NK-92 (cell line): ENCODE measurements around the gene KCP.

Experiments
- DNase-seq: peaks from one replicate; lab custom pipeline; 2025; ENCODE audit not compliant: unreplicated experiment; lab: John Stamatoyannopoulos, UW

The KCP gene

DNA sequence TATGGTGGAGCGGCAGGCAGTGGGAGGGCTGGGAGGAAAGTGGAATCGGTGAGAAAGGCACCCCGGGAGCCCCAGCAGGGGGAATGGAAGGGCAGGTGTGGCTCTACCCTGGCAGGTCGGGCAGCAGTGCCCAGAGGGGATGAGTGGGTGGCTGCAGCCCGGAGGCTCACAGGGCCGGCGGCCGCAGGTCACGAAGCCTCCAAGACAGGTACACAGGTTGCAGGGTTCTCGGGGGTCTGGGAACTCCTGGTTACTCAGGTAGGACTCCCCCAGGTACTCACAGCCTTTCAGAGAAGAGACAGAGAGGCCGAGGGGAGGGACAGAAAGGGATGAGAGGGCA, 21.8 kb downstream of the KCP start:
- DNase-seq: no peak

DNA sequence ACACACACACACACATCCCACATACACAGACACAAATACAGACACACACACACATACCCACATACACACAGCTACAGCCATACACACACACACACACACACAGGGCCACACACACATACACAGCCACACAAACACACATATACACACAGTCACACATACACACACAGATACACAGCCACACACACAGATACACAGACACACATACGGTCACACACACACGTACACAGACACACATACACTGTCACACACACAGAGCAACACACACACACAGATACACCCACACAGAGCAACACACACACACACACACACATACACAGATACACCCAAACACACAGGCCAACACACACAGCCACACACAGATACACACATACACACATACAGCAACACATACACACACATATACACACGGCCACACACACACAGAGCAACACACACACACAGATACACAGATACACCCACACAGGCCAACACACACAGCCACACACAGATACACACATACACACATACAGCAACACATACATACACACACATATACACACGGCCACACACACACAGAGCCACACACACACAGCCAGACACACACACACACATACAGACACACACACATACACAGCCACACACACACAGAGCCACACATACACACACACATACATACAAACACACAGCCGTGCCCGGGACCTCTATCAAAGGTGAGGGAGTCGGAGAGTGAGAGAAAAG, 22.3 kb downstream of the KCP start:
- no peak for DNase-seq

DNA sequence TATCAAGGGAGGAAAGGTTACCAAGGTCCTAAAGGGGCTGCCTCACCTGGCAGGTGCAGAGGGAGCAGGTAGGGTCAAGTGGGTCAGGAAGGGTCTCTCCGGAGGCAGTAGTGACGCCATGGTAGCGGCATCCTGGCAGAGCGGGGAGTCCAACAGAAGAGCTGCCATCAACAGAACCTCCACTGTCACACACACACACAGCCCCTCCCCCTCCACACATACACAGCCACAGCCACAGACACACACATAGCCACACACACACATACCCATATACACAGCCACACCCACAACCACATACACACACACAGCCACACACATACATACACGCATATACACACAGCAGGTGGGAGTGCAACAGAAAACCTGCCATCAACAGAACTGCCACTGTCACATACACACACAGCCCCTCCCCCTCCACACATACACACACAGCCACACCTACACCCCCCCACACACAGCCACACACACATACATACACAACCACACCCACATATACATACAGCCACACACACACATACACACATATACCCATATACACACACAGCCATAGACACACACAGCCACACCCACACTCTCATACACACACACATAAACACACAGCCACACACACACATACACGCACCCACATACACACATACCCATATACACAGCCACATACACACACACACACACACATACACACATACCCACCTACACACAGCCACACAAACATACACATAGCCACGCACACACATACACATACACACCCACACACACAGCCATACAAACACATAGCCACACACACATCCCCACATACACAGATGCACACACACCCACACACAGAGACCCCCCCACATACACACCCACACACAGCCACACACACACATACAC, 23.1 kb downstream of the KCP start:
- DNase-seq: no peak

DNA sequence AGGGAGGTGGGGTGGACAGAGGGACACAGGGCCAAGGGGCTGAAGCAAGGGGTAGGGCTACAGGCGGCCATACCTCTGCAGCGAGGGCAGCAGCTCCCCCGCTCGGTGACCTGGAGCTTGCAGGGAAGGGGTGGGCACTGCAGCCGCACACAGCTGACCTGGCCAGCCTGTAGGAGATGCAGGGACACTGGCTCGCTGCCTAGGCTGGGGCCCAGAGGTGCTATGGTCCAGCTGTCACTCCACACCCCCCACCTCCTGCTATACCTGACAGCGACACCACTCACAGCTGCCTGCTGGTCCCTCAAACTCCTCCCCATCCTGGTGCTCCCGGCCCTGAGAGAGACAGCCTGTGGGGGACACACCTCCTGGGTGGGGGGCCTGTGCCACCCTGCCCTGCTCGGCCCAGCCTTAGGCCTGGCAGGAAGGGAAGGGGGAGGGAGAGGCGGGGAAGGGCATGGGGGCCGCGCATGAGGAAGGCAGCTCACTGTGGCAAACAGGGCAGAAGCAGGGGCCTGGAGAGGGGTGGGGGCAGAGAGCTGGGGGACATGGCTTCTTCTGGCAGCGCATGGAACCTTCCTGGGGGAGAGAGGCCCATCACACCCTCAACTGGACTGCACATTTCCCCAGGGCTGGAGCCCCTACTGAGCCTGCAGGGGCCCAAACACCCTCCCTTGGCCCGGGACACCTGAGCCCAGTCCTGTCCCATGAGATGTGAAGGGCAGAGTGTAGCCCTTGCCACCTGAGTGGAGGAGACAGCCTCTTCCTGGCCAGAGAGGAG, 23.9 kb downstream of the KCP start:
- DNase-seq: no peak

DNA sequence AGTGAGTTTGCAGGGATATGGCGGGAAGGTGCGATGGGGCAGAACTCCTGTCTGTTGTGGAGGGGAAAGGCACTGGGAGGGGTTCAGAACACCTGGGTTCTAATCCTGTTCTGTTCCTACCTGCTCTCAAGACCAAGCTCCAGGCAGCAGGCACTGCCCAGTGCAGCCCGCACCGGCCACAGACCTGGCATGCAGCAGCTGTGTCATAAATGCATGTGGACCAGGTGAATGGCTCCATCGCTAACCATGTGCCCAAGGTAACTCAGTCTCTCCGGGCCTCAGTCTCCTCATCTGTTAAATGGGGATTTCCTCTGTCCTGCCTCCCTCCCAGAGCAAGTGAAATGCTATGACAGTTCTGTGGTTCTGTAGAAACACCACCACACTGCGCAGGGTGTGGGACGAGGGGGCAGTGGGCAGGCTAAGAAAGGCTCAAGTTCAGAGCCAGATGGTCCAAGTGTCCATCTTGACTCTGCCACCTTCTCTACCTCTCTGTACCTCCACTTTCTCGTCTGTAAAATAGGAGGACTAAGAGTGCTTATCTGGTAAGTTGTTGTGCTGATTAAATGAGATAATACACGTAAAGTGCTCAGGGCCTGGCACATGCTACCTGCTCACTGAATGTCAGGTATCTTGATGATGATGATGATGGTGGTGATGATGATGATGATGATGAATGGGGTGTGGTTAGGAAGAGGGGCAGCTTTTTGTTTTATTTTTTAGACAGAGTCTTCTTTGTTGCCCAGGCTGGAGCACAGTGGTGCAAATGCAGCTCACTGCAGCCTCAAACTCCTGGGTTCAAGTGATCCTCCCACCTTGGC, 24.9 kb downstream of the KCP start:
- no peak for DNase-seq

DNA sequence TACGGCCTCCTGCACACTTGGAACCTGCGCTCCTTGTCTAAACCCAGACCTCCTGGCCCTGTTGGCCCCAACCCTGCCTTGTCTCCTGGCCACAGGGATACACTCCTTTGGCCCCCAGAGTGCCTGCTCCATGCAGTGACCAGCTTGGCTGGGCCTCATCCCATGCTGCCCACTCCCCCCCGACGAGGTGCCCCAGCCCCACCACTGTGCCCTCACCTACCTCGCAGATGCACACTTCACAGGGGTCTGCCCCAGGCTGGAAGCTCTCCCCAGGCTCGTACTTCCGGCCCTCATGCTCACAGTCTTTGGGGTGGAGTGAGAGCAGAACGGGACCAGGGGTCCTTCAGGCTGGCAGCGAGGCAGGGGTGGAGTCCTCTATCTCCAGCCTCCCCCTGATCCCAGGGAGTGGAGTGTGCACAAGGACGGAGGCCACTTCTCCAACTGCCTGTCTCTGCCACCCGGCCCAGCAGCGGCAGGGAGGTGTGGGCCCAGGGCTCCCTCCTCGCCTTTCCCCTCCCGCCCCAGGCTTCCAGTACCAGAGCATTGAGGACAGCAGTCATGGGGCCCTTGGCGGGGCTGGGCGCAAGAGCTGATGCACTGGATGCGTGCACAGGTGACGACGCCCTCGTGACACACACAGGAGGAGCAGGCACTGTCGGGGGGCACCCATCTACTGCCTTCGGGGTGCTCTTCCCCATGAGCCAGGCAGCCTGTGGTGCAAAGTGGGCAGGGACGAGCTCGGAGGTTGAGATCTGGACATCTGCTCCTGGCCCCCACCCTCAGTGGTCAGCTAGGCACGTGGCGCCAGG, 25.7 kb downstream of the KCP start:
- no peak for DNase-seq

DNA sequence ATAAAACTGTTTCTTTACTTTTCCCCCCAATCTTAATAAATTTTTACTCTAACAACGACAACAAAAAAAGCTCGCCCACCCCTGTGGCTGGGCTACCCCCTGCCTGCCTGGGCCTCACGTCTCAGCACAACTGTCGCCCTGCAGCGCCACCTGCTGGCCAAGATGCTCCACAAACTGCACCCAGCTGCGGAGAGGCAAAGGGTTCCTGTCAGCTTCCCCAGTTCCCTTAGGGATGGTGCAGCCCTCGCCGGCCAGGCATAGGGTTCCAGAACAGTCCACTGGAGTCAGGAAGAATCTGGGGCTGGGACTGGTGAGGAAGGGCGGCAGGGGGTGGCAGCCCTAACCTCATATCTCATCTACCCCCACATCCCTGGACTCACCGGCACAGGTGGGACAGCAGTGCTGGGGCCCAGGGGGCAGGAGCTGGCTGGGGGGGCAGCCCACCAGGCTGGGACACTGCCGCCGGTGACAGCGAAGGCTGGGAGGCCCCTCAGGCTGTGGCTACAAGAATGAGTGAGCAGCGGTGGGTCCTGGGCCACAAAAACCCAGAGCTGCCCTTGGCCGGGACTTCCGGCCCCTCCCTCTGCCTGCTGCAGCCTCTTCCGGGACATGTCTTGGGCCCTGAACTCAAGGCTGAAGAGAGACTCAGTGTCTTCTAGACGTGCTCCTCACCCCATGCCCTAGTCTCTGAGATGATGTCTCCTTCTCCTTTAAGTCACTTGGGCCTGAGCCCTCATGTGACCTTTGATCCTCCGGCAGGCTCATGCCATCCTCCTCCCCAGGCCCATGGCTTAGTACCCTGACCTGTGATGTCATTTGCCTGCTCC, 26.7 kb downstream of the KCP start:
- peak; percentile 8 for DNase-seq

DNA sequence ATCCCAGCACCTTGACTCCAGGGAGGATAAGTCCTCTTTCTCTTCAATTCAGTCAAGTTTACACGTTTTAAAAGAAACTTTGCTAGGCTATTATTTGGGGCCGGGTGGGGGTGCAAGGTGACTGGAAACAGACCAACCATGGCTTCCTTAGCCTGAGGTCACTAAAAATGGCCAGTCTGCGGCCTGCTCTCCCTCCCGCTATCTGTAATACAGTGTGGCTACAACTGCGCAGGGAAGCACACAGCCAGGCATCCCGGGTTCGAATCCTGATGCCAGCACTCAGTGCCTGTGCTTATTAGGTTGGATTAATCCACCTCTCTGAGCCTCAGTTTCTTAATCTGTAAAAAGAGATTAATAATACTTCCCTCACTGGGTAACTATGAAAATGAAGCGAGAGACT, 28.4 kb downstream of the KCP start:
- no peak for DNase-seq

DNA sequence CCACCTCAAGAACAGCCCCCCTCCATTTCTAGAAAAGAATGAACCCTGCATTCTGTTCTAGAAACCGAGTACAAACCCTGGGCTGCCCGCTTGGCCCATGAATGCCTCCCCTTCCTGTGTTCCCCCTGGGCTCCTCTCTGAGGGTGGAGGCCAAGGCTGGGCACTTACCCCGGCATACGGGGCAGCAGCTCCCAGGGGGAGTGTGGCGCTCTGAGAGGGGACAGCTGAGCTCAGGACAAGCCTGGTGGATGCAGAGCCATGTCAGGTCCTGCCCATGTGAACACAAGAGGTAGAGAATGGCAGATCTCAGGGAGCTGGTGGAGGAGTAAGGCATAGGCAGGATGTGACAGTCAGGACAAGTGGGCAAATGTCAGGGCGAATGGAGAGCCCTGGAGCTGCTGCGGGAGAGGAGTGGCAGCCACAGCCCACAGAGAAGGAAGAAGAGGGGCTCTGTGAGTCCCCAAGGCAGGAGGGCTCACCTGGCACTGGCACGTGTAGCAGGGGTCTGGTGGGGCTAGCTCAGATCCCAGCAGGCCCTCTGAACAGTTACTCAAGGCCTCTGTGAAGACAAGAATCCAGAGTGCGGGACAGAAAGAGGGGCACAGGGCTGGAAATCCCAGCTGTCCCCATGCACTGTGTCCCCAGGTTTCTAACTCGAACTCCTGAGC, 28.9 kb downstream of the KCP start:
- no peak for DNase-seq

DNA sequence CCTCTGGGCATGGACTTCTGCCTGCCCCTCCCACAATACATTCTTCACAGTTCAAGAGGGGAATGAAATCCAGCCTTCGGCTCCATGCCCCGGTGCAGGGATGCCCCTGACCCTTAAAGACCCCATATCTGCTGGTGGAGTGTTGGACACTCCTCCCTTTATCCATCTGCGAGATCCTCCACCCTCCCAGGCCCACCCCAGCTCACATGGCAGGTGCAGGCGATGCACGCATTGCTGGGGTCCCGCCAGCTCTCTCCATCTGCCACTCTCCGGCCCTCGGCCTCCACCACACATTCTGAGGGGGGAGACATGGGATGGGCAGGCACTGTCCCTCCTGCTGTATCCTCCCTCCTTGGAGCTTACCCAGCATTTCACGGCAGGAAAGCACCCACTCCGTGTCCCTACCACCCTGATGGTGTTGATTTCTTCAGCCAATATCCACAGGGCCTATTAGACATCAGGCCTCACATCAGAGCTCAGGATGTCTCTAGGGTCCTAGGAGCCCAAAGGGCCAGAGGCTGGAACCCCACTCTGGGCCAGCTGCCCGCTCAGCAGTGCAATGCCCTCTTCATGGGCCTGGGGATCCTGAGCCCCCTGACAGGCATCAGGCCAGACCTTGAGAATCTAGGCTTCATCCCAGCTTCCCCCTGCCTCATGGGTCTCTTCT, 29.6 kb downstream of the KCP start:
- no peak for DNase-seq

DNA sequence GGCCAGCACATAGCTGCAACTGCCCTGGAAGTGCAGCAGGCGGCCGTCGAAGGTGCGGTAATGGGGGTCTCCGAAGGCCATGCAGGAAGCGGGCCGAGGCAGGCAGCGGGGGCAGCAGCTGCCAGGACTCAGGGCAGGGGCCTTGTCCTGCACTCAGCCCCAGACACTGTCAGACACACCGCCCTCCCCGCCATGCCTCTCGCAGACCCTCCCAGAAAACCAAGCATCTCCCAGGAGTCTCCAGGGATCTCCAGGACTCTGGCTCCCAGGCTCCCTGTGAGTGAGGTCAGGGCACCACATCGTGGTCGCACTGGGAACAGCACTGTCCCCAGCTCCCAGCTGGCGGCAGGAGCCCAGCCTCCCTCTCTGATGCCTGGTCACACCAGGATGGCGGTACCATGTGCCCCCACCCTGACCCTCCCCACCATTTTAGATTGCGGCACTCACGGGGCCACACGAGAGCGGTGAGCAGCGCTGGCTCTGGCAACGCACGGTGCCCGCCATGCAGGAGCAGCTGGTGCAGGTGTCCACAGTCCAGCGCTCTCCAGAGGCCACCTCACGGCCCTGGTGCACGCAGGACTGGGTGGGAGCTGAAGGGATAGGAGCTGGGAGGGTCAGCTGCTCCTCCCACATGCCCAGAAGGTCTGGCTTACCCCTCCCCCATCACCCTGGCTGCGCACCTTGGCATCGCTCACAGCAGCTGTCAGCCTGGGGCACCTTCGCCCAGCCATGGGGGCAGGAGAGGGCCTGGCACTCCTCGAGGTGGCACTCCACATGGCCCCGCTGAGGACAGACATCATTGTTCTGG, 30.4 kb downstream of the KCP start:
- DNase-seq: no peak

DNA sequence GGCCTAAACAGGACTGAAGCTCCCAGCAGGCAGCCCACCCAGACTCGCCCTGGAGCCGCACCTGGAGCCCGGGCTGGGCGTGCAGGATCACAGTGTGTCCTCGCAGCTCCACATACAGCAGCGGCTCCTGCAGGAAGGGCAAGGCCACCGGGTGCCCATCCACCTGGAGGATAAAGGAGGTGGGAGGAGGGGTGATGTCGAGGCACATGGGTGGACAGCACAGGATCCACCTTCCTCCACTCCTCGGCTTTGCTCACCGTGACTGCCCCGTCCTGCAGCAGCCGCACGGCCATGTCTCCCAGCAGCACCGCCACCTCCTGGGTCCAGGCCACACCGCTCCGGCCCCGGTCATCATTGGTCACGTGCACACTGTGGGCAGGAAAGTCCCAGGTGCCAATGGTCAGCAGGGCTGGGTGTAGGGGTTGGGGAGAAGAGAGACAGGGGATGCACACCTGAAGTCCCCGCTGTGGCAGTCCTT, 31.0 kb downstream of the KCP start:
- DNase-seq: no peak

DNA sequence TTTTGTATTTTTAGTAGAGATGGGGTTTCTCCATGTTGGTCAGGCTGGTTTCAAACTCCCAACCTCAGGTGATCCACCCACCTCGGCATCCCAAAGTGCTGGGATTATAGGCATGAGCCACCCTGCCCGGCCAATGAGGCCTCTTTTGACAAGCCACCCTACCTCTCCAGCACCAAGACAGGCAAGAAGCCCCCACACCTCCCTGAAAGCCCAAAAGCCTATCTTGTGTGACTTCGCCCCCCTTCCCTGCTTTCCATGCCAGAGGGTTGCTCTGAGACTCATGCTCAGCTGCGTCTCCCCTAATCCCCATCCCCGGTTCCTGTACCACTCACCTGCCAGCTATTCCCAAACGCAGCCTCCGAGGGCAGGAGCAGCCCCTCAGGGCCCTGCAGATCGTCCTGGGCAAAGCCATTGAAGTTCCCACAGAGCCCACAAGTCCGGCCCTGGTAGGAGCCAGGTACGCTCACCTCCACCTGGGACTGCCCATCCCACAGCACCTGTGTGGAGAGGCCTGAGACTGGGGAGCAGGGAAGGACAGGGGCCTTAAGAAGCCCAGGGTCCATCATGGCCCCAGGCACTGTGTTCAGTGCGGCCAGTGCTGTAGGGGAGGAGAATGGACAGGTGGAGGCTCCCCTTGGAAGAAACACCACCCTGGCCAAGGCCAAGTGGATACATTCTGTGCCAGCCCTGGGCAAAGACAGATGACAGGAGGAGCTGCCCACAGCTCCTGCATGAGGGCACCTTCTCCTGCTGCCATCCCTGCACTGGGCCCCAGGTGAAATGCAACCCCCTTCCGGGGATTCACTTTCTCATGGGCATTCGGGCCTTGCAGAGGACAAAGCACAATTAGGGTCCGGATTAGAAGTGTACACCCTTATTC, 32.0 kb downstream of the KCP start:
- DNase-seq: no peak

DNA sequence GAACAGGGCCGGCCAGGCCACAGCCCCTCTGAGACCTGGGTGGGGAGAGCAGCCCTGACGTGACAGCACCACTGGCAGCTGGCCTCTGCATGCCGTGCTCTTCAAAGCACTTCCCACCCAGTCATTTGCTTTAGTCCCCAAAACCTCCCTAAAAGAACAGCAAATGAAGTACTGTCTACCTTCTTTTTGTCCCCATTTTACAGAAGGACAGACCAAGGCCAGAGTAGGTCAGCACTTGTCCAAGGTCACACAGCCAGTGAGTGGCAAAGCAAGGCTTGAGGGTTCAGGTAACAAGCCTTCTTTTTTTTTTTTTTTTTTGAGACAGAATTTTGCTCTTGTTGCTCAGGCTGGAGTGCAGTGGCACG, 32.8 kb downstream of the KCP start:
- DNase-seq: no peak

DNA sequence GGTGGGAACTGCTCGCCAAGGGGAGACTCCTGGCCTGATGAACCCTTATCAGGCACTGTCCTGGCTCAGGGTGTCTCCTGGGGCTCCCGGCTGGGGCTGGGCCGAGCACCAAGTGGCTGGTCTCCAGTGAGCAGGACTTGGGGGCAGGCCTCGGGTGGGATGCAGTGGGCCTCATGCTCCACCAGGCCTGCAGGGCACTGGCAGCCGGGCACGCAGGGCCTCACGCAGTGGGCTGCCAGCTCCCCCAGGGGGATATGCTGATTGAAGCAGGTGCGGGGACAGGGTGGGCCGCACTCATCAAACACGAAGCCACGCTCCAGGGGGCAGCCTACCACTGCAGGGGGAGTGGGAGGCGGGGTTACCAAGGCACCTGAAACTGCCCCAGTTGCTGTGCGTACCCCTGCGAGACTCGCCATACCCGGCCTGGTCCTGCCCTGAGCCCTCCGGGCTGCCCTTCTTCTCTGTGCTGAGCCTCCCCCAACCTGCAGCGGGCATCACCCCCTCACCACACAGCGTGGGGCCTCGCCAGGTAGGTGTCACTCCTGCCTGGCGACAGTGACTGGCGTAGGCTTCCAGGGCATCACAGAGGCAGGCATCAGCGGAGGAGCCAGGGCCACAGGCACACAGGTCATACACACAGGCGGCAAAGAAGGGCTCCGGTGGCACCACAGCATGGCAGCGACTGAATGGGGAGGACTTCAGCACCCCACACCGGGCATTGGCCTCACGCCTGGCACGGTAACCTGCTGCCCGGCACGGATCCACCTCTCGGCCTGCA, 33.3 kb downstream of the KCP start:
- DNase-seq: no peak

DNA sequence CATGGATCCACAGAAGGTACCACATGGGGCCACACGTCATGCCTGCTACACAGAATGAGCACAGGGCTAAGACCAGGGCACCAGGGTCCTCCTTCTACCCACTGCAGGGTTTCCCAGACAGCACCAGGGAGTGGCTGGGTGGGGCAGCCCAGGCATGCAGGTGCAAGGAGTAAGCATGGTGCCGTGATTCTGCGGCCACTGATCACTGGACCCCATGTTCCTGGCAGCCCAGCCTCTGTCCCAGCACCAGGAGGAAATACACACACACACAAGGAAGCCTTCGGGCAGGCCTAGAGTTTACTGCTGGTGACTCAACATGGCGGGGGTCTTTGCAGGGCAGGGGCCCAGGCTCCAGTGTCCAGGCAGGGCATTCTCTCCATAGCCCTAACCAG, 33.9 kb downstream of the KCP start:
- DNase-seq: no peak
